Lower leg skin (tissue), 4 donors: ENCODE results near the gene SCN2B. TPM values are rescaled to one million over a fixed set of nuclear protein-coding genes. Genes with fewer than 3 reads are reported as not detected.

ENCODE experiments used
- DNase-seq, 2 donors: peaks; one replicate each; pipeline ENCODE4 v3.0.0-alpha.2; 2019; ENCODE audit warnings: low spot score in 2 of 2
- H3K4me3 ChIP-seq: fragments of 200-600 bp; sonication (generic); 2 replicates; pipeline ENCODE4 v1.5.1; 2017; ENCODE audit warnings: mild to moderate bottlenecking, low read depth; ENCODE audit not compliant: poor library complexity, severe bottlenecking
- POLR2A ChIP-seq, 2 donors: fragments of 450-650 bp; IDR thresholded peaks; one replicate each; pipeline ENCODE4 v1.6.1; 2016 to 2017; ENCODE audit warnings: antibody characterized with exemption in 2 of 2, mild to moderate bottlenecking in 1 of 2, moderate library complexity in 1 of 2
- WGBS, 2 donors: methylation state at CpG; one replicate each; pipeline ENCODE4 v1.1.5; 2018; 5-methylcytosine and 5-hydroxymethylcytosine counted together
- intact Hi-C: fragments of 100-400 bp; cut with DNase I; formaldehyde crosslinking; loops from one replicate; pipeline ENCODE4 v1.15.0; 2023; ENCODE audit warnings: low total_unique reads
- total RNA-seq, 4 donors: library from RNA; depleted of rRNA; stranded (reverse); fragments of >200 nt; gene quantifications; one replicate each; pipeline ENCODE4 v1.1.0, GENCODE V29; 2016
- TF ChIP-seq, protein P1 (sequence below), 3 donors: fragments of 450-650 bp; IDR thresholded peaks; one replicate each; pipeline ENCODE4 v1.5.1; 2016; ENCODE audit warnings: antibody characterized with exemption in 3 of 3, mild to moderate bottlenecking in 3 of 3, moderate library complexity in 2 of 3

SCN2B gene
- total RNA-seq, 4 donors from 2014 or later: 0.06 TPM; not detected in 3

DNA sequence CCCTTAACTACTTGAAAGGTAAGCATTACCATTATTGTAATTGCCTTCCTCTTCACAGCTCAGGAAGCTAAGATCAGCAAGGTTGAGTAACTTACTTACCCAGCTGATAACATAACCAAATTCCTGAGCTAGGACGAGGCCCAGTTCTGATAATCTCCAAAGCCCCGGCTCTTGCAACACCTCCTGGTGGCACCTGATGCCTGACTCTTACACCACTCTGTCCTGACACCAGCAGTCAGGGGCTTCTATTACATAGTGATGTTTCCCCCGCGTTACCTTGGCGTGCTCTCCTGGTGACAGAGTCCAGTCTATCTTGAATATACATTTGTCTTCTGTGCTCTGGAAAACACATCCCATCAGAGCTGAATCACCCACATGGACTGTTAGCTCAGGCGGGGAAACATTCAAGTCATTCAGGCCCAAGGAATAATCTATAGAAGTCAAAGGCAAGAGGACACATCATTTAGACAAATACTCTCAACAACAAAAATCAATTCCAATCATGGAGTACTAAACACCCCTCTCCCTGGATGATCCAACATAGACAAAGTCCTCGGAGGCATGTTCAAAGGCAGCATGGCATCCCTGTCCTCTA lies 35.8 kb upstream of the SCN2B start:
- no peak overlapping the region for H3K4me3 ChIP-seq
- 88 to 89% methylated on average over 7 of the region's 7 CpGs for WGBS, 2 donors
- intact Hi-C loops: no loop called here
- TF ChIP-seq, protein P1, sequence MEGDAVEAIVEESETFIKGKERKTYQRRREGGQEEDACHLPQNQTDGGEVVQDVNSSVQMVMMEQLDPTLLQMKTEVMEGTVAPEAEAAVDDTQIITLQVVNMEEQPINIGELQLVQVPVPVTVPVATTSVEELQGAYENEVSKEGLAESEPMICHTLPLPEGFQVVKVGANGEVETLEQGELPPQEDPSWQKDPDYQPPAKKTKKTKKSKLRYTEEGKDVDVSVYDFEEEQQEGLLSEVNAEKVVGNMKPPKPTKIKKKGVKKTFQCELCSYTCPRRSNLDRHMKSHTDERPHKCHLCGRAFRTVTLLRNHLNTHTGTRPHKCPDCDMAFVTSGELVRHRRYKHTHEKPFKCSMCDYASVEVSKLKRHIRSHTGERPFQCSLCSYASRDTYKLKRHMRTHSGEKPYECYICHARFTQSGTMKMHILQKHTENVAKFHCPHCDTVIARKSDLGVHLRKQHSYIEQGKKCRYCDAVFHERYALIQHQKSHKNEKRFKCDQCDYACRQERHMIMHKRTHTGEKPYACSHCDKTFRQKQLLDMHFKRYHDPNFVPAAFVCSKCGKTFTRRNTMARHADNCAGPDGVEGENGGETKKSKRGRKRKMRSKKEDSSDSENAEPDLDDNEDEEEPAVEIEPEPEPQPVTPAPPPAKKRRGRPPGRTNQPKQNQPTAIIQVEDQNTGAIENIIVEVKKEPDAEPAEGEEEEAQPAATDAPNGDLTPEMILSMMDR (IDR thresholded peaks at IDR 0.05): no peak
- TF ChIP-seq POLR2A (IDR thresholded peaks at IDR 0.05): no peak
- DNase-seq: no peak

DNA sequence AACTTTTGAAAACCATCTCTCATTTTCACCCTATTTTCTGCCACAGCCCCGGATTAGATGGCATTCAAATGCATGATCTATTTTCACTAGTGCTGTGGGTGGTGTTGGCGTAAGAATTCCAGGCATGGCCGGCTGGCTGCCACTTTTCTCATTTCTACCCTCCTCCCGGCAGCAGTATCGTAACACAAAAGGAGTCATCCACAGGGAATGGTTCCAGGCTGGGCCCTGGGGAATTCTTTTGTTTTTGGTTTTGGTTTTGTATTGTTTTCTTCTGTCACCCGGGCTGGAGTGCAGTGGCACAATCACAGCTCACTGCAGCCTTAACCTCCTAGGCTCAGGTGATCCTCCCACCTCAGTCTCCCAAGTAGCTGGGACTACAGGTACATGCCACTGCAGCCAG lies 34.6 kb upstream of the SCN2B start:
- DNase-seq: no peak
- no peak for TF ChIP-seq POLR2A (IDR thresholded peaks at IDR 0.05)
- TF ChIP-seq, protein P1 (IDR thresholded peaks at IDR 0.05): no peak
- intact Hi-C loops: no loop called here
- H3K4me3 ChIP-seq: no peak overlapping the region
- 35 to 50% methylated on average over 6 of the region's 6 CpGs for WGBS, 2 donors

DNA sequence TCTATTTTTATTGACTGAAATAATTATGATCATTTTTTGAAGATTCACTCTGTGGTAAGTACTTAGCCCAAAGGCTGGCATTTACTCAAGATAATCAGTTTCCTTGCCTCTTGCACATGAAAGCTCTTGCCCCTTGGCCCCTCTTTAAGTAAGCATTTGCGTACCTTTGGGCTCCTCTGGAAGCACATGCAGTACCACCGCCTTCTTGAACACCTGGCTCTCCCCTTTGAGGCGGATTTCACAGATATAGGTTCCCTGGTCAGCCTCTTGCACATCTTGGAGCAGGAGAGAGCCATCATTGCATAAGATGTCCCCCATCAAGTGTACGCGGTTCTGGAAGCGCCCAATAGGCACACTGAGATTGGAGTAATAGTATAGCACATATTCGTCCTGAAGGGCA lies 33.9 kb upstream of the SCN2B start:
- no peak overlapping the region for H3K4me3 ChIP-seq
- TF ChIP-seq, protein P1 (IDR thresholded peaks at IDR 0.05): no peak
- no peak for TF ChIP-seq POLR2A (IDR thresholded peaks at IDR 0.05)
- no peak for DNase-seq
- intact Hi-C loops: no loop called here
- 91 to 94% methylated on average over 7 of the region's 7 CpGs for WGBS, 2 donors

DNA sequence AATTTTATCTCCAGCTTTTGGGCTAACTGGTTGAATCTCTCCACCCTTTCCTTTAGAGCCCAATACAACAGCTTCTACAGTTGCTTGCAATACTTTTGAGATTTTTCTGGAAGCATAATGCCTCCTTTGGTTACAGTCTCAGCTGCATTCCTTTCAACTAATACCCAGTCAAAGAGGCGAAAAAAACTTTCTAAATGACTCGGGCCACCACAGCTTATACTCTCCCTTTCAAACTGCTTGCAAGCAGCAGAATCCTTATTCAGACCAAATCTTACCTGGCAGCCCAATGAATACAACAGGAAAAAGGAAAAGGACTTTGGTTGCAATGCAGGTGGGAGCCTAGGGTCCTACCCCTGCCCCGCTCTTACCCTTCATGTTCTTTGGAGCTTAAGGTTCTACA lies 32.6 kb upstream of the SCN2B start:
- no peak for TF ChIP-seq POLR2A (IDR thresholded peaks at IDR 0.05)
- TF ChIP-seq, protein P1 (IDR thresholded peaks at IDR 0.05): no peak
- no peak overlapping the region for H3K4me3 ChIP-seq
- intact Hi-C loops: no loop called here
- no peak for DNase-seq
- 84 to 91% methylated on average over 3 of the region's 3 CpGs for WGBS, 2 donors

DNA sequence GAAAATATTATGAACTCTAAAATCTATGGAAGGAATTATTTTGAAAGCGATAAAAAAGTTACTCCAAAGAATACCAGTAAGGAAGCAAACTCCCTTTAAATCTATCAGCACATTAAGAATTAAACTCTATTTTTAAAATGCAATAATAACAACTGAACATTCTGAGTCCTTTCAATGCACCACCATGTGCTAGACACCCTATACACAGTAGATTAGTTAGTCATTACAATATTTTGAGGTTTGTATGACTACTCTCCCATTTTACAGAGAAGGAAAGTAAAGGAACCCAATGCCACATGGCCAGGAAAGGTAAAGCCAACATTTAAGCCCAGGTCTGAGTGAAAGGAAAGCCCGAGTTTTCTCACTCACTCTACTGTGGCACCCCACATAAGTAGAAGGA lies 30.6 kb upstream of the SCN2B start:
- no peak for TF ChIP-seq POLR2A (IDR thresholded peaks at IDR 0.05)
- TF ChIP-seq, protein P1 (IDR thresholded peaks at IDR 0.05): no peak
- no peak overlapping the region for H3K4me3 ChIP-seq
- 81 to 92% methylated on average over 2 of the region's 2 CpGs for WGBS, 2 donors
- intact Hi-C loops: no loop called here
- no peak for DNase-seq
